Trophoblast cell (in vitro differentiated cells and primary cell): ENCODE measurements around the gene HP1BP3.

Experiments
- DNase-seq, 2 donors: peaks; one replicate each; pipeline ENCODE4 v3.0.0-alpha.2; 2016
- H2AFZ ChIP-seq: 2 replicates; pipeline ENCODE4 v1.6.1; 2013; ENCODE audit warnings: low read length, moderate library complexity, mild to moderate bottlenecking; ENCODE audit not compliant: insufficient read depth, poor library complexity
- H2AK5ac ChIP-seq: 2 replicates; pipeline ENCODE4 v1.6.1; 2013; ENCODE audit warnings: mild to moderate bottlenecking, low read length
- H2BK120ac ChIP-seq: 2 replicates; pipeline ENCODE4 v1.6.1; 2013; ENCODE audit warnings: low read length, mild to moderate bottlenecking, moderate library complexity; ENCODE audit not compliant: insufficient read depth, poor library complexity
- H2BK12ac ChIP-seq: 2 replicates; pipeline ENCODE4 v1.6.1; 2013; ENCODE audit warnings: mild to moderate bottlenecking, low read length, moderate library complexity
- H2BK5ac ChIP-seq: 2 replicates; pipeline ENCODE4 v1.6.1; 2013; ENCODE audit warnings: low read length, low read depth, moderate library complexity, mild to moderate bottlenecking; ENCODE audit not compliant: poor library complexity
- H3K14ac ChIP-seq: 2 replicates; pipeline ENCODE4 v1.6.1; 2013; ENCODE audit warnings: mild to moderate bottlenecking, low read length
- H3K18ac ChIP-seq: 2 replicates; pipeline ENCODE4 v1.6.1; 2013; ENCODE audit warnings: mild to moderate bottlenecking, low read length
- H3K23ac ChIP-seq: 2 replicates; pipeline ENCODE4 v1.6.1; 2013; ENCODE audit warnings: low read length
- H3K27ac ChIP-seq: 2 replicates; pipeline ENCODE4 v1.5.1; 2013; ENCODE audit warnings: low read depth, mild to moderate bottlenecking, inconsistent platforms, low read length, moderate library complexity
- H3K27me3 ChIP-seq: 2 replicates; pipeline ENCODE4 v1.6.1; 2013; ENCODE audit warnings: inconsistent platforms, mild to moderate bottlenecking, low read length, moderate library complexity; ENCODE audit not compliant: insufficient read depth
- H3K36me3 ChIP-seq, 2 experiments: 1 replicate in 1 of 2; 2 replicates in 1 of 2; pipeline ENCODE4 v1.6.1; 2013; ENCODE audit warnings: low read length in 2 of 2, mild to moderate bottlenecking in 2 of 2, moderate library complexity in 1 of 2; ENCODE audit not compliant: insufficient read depth in 2 of 2, control insufficient read depth in 1 of 2
- H3K4ac ChIP-seq: 2 replicates; pipeline ENCODE4 v1.6.1; 2013; ENCODE audit warnings: low read depth, mild to moderate bottlenecking, low read length, moderate library complexity
- H3K4me1 ChIP-seq, 2 experiments: 1 replicate in 1 of 2; 2 replicates in 1 of 2; pipeline ENCODE4 v1.6.1; 2013; ENCODE audit warnings: low read length in 2 of 2, mild to moderate bottlenecking in 2 of 2, moderate library complexity in 1 of 2; ENCODE audit not compliant: insufficient read depth in 2 of 2, control insufficient read depth in 1 of 2
- H3K4me2 ChIP-seq: 2 replicates; pipeline ENCODE4 v1.6.1; 2013; ENCODE audit warnings: inconsistent platforms, mild to moderate bottlenecking, low read length, moderate library complexity
- H3K4me3 ChIP-seq: 2 replicates; pipeline ENCODE4 v1.5.1; 2013; ENCODE audit warnings: mild to moderate bottlenecking, low read depth, low read length, inconsistent platforms
- H3K79me1 ChIP-seq: one replicate; pipeline ENCODE4 v1.6.1; 2013; ENCODE audit warnings: low read length
- H3K79me2 ChIP-seq: 2 replicates; pipeline ENCODE4 v1.6.1; 2013; ENCODE audit warnings: low read length, mild to moderate bottlenecking; ENCODE audit not compliant: control insufficient read depth, insufficient read depth, poor library complexity
- H3K9ac ChIP-seq: 2 replicates; pipeline ENCODE4 v1.6.1; 2013; ENCODE audit warnings: mild to moderate bottlenecking, low read length
- H3K9me3 ChIP-seq: 2 replicates; pipeline ENCODE4 v1.6.1; 2013; ENCODE audit warnings: low read depth, mild to moderate bottlenecking, control low read depth, inconsistent platforms, low read length; ENCODE audit not compliant: insufficient read depth
- H4K12ac ChIP-seq: 2 replicates; pipeline ENCODE4 v1.6.1; 2013; ENCODE audit warnings: low read depth, mild to moderate bottlenecking, low read length, moderate library complexity
- H4K8ac ChIP-seq: 2 replicates; pipeline ENCODE4 v1.6.1; 2013; ENCODE audit warnings: low read depth, mild to moderate bottlenecking, low read length, moderate library complexity
- H4K91ac ChIP-seq: one replicate; pipeline ENCODE4 v1.6.1; 2013; ENCODE audit warnings: low read depth, mild to moderate bottlenecking, low read length, moderate library complexity
- WGBS: extraction: QIAGEN DNeasy Blood & Tissue Kit; methylation state at CpG from one replicate; pipeline ENCODE4 v1.1.7; 2013; ENCODE audit warnings: missing lambda C conversion rate; ENCODE audit not compliant: insufficient read length, insufficient coverage; ENCODE audit errors: extremely low coverage; 5-methylcytosine and 5-hydroxymethylcytosine counted together

Gene HP1BP3

DNA sequence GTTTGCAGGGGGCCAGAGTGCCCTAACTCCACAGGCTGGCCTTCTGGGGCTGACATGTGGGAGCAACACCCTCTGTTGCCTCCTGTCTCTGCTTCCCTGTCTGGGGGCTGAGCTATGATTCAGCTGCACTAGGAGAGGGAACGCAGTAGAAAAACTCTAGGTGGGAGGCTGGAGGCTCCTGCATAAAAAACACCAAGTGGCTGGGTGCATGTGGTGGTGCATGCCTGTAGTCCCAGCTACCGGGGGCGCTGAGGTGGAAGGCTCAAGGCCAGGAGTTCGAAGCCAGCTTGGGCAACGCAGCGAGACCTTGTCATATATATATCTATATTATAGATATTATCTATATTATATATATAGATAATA, 74.9 kb downstream of the HP1BP3 start:
- DNase-seq = no peak
- Histone ChIP-seq H2AFZ (no peak overlapping the region), H4K12ac (no peak overlapping the region), H3K79me2 (no peaks in the 10 kb centered on the region), H2BK120ac (no peak overlapping the region), H3K4ac (no peak overlapping the region), H2BK5ac (no peak overlapping the region), H3K14ac (no peak overlapping the region), H2BK12ac (no peak overlapping the region), H3K9ac (no peak overlapping the region), H3K27me3 (no peaks in the 10 kb centered on the region), H2AK5ac (no peak overlapping the region), H3K9me3 (peaks cover 3% of the 10 kb centered on the region), H3K18ac (no peak overlapping the region), H4K91ac (no peak overlapping the region), H3K79me1 (peaks cover under 1% of the 10 kb centered on the region), H3K4me3 (no peak overlapping the region), H4K8ac (no peak overlapping the region), H3K4me2 (no peak overlapping the region), H3K23ac (no peak overlapping the region), H3K36me3 (no peaks in the 10 kb centered on the region), H3K4me1 (peaks cover 1% of the 10 kb centered on the region in 2 experiments), H3K27ac (no peak overlapping the region)
- WGBS = no CpG with 5 or more reads among the region's 6 CpGs

DNA sequence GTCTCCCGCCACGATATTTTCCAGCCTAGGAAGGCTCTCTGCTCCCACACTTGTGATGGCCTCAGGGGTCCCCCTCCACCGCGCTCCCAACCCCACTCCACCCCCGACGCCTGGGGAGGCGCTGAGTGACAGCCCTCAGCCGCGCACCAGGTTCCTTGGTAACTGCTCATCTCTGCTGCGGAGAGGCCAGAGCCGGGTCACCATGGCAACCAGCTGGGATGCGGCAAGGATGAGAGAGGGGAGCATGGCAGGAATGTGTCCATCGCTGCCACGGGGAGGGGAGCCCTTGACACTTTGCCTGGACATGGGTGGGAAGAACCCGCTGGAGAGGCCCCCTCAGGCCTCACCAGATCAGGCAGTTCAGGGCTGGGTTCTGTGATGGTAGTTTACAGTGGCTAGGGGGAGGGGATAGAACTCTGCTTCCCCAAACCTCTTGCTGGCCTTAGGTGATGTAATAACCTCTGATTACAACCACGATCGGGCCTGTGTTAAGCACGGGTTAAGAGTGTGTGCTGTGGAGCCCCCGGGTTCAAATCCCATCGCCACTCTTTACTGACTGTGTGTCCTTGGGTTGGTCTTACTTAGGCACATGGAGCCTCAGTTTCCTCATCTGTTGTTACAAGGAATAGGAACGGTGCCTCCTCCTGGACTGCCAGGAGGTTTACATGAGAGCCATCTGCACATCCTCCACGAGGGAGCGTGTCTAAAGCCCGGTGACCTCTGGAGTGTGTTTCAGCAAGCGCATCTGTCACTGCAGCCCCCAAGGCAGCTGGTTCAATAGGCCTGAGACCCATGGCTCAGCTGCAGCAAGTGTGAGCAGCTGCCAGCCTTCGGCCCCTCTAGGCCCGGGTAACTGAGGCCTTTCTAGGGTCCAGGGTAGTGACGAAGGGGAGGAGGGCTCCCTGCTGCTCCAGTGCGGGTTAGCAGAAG, 75.6 kb downstream of the HP1BP3 start:
- Histone ChIP-seq H3K4me3 (no peak overlapping the region), H2AK5ac (no peak overlapping the region), H3K4ac (no peak overlapping the region), H2BK12ac (no peak overlapping the region), H3K9me3 (peaks cover 3% of the 10 kb centered on the region), H2BK120ac (no peak overlapping the region), H3K23ac (no peak overlapping the region), H3K14ac (no peak overlapping the region), H3K18ac (no peak overlapping the region), H3K79me1 (no peaks in the 10 kb centered on the region), H3K36me3 (no peaks in the 10 kb centered on the region), H4K91ac (no peak overlapping the region), H4K8ac (no peak overlapping the region), H3K4me2 (no peak overlapping the region), H4K12ac (no peak overlapping the region), H2AFZ (no peak overlapping the region), H3K79me2 (no peaks in the 10 kb centered on the region), H3K9ac (no peak overlapping the region), H3K27me3 (no peaks in the 10 kb centered on the region), H3K27ac (no peak overlapping the region), H3K4me1 (no peaks in the 10 kb centered on the region), H2BK5ac (no peak overlapping the region)
- WGBS = no CpG with 5 or more reads among the region's 29 CpGs
- no peak for DNase-seq

DNA sequence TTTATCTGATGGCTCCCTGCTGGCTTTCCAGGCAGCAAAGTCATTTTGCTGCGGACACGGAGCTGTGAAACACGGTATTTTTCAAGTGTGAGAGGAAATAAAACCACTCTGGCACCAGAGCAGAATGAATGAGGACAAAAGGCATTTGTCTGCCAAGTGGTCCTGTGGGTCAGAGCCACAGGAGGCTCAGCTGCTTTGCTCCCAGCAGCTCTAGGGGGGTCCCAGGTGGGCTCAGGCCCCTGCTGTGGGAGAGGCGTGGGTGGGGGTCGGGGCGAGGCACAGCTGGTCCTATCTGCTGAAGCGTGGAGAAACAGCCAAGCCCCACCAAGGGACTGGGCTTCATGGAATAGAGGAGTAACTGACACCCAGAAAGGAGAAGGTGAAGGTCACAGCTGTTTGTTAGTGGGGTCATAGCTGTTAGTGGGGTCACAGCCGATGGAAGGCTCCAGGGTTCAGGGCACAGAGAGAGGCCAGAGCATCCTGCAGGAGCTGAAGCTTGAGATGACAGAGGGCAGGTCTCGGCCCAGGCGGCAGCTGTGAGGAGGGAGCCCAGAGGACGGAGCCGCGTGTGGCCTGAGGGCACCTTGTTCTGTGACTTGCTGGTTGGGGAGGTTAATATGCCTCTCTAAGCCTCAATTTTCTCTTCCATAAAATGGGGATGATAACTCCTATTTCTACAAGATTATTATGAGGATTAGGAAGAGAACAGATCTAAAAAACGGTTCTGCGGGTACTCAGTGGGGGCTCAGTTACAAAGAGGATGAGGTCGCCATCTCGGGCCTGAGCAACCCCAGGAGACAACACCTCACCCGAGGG, 76.4 kb downstream of the HP1BP3 start:
- Histone ChIP-seq H3K14ac (no peak overlapping the region), H2AFZ (no peak overlapping the region), H2BK120ac (no peak overlapping the region), H3K18ac (no peak overlapping the region), H2BK5ac (no peak overlapping the region), H4K8ac (no peak overlapping the region), H3K36me3 (no peaks in the 10 kb centered on the region), H3K79me2 (no peaks in the 10 kb centered on the region), H3K4me3 (no peak overlapping the region), H3K4me2 (no peak overlapping the region), H3K9me3 (peaks cover 3% of the 10 kb centered on the region), H4K91ac (no peak overlapping the region), H2AK5ac (no peak overlapping the region), H3K79me1 (no peaks in the 10 kb centered on the region), H3K23ac (no peak overlapping the region), H3K4ac (no peak overlapping the region), H3K27ac (no peak overlapping the region), H2BK12ac (no peak overlapping the region), H3K9ac (no peak overlapping the region), H3K27me3 (no peaks in the 10 kb centered on the region), H4K12ac (no peak overlapping the region), H3K4me1 (no peaks in the 10 kb centered on the region)
- peak in 1 of 2 donors; percentile 29 for DNase-seq
- WGBS = no CpG with 5 or more reads among the region's 18 CpGs

GRCh38 chr1:20709868-20710267, 77.2 kb downstream of the HP1BP3 start:
- Histone ChIP-seq H3K23ac (no peak overlapping the region), H3K4me3 (no peak overlapping the region), H3K4ac (no peak overlapping the region), H3K9me3 (peaks cover 3% of the 10 kb centered on the region), H4K91ac (no peak overlapping the region), H3K79me1 (no peaks in the 10 kb centered on the region), H2BK120ac (no peak overlapping the region), H3K36me3 (no peaks in the 10 kb centered on the region), H2BK12ac (no peak overlapping the region), H4K12ac (no peak overlapping the region), H3K4me1 (no peaks in the 10 kb centered on the region), H2AFZ (no peak overlapping the region), H3K4me2 (no peak overlapping the region), H3K79me2 (no peaks in the 10 kb centered on the region), H3K27ac (no peak overlapping the region), H3K9ac (no peak overlapping the region), H3K27me3 (no peaks in the 10 kb centered on the region), H2BK5ac (no peak overlapping the region), H2AK5ac (no peak overlapping the region), H3K14ac (no peak overlapping the region), H3K18ac (no peak overlapping the region), H4K8ac (no peak overlapping the region)
- DNase-seq = no peak
- no CpG with 5 or more reads among the region's 3 CpGs for WGBS
